Esophagus squamous epithelium (tissue), 5 donors: ENCODE data around the gene PRDM2. TPM values are rescaled to one million over a fixed set of nuclear protein-coding genes. Genes with fewer than 3 reads are reported as not detected.

ENCODE experiments used
- DNase-seq: peaks from one replicate; lab custom pipeline; 2025; lab: John Stamatoyannopoulos, UW
- H3K27ac ChIP-seq, 4 donors: fragments of 200-600 bp; sonication (generic); one replicate each; pipeline ENCODE4 v1.5.1; 2016 to 2019; ENCODE audit warnings: mild to moderate bottlenecking in 1 of 4
- H3K27me3 ChIP-seq, 4 donors: fragments of 200-600 bp; sonication (generic); 1 replicate in 3 of 4; 2 replicates in 1 of 4; pipeline versions ENCODE4 v1.5.1 to v1.6.0; 2017 to 2021; ENCODE audit warnings: antibody characterized with exemption in 1 of 4
- H3K36me3 ChIP-seq, 3 donors: fragments of 200-600 bp; sonication (generic); one replicate each; pipeline ENCODE4 v1.5.1; 2016 to 2019
- H3K4me1 ChIP-seq, 3 donors: fragments of 200-600 bp; sonication (generic); one replicate each; pipeline ENCODE4 v1.5.1; 2017 to 2019
- H3K4me3 ChIP-seq, 4 donors: fragments of 200-600 bp; sonication (generic); 1 replicate in 3 of 4; 2 replicates in 1 of 4; pipeline ENCODE4 v1.5.1; 2016 to 2019; ENCODE audit warnings: mild to moderate bottlenecking in 2 of 4, moderate library complexity in 1 of 4
- H3K9me3 ChIP-seq, 3 donors: fragments of 200-600 bp; sonication (generic); one replicate each; pipeline ENCODE4 v1.5.1; 2016 to 2019
- POLR2A ChIP-seq, 4 donors: fragments of 450-650 bp; IDR thresholded peaks; one replicate each; pipeline ENCODE4 v1.6.1; 2017; ENCODE audit warnings: antibody characterized with exemption in 4 of 4, mild to moderate bottlenecking in 4 of 4, moderate library complexity in 3 of 4
- WGBS, 2 donors: methylation state at CpG; one replicate each; pipeline ENCODE4 v1.1.5; 2018; 5-methylcytosine and 5-hydroxymethylcytosine counted together
- intact Hi-C: fragments of 100-400 bp; cut with DNase I; formaldehyde crosslinking; loops from one replicate; pipeline ENCODE4 v1.15.0; 2022
- total RNA-seq, 4 donors: library from RNA; depleted of rRNA; stranded (reverse); fragments of >200 nt; gene quantifications; one replicate each; pipeline ENCODE4 v1.1.0, GENCODE V29; 2016
- TF ChIP-seq, protein P1 (sequence below), 6 experiments: fragments of 450-650 bp in 4 of 6; fragments of 200-600 bp in 2 of 6; sonication (generic) in 2 of 6; IDR thresholded peaks; one replicate each; pipeline ENCODE4 v1.5.1; 2016 to 2019; ENCODE audit warnings: antibody characterized with exemption in 6 of 6, mild to moderate bottlenecking in 4 of 6, moderate library complexity in 4 of 6
- donor health status: DM: yes; HTN: yes; CAD: no.

PRDM2 gene
- total RNA-seq, 4 donors from 2014 or later, result 19.2 to 37.4 (median 26.2) TPM

DNA sequence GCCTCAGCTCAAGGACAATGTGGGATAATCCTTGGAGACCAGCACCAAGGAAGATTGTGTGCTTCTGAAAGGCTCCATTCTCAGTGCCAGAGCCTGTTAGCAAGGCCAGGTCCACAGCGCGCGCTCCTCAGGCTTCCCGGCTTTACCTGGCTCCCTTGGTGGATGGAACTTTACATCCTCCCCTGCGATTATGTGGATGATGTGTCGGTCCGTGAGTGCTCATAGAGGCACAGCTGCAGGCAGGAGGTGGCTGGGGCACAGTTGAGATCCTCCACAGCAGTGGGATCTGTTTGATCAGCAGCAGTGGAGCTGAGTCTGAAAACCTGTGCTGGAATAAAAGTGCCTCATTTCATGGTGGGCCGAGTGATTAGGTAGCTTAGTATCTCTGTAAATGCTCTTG lies 62.7 kb downstream of the PRDM2 start:
- H3K4me3 ChIP-seq, result no peak overlapping the region
- intact Hi-C loops, result no loop called here
- no peak for TF ChIP-seq POLR2A (IDR thresholded peaks at IDR 0.05)
- TF ChIP-seq, protein P1, sequence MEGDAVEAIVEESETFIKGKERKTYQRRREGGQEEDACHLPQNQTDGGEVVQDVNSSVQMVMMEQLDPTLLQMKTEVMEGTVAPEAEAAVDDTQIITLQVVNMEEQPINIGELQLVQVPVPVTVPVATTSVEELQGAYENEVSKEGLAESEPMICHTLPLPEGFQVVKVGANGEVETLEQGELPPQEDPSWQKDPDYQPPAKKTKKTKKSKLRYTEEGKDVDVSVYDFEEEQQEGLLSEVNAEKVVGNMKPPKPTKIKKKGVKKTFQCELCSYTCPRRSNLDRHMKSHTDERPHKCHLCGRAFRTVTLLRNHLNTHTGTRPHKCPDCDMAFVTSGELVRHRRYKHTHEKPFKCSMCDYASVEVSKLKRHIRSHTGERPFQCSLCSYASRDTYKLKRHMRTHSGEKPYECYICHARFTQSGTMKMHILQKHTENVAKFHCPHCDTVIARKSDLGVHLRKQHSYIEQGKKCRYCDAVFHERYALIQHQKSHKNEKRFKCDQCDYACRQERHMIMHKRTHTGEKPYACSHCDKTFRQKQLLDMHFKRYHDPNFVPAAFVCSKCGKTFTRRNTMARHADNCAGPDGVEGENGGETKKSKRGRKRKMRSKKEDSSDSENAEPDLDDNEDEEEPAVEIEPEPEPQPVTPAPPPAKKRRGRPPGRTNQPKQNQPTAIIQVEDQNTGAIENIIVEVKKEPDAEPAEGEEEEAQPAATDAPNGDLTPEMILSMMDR (IDR thresholded peaks at IDR 0.05), result no peak
- H3K36me3 ChIP-seq, result peaks cover 0 to 8% (median 0%) of the 10 kb centered on the region in 3 donors
- DNase-seq, result no peak
- 60 to 63% methylated on average over 1 of the region's 8 CpGs for WGBS, 2 donors
- H3K4me1 ChIP-seq, result peaks cover 9 to 100% (median 51%) of the 10 kb centered on the region in 3 donors
- H3K27me3 ChIP-seq, result no peaks in the 10 kb centered on the region
- H3K27ac ChIP-seq, result no peak overlapping the region
- no peaks in the 10 kb centered on the region for H3K9me3 ChIP-seq

DNA sequence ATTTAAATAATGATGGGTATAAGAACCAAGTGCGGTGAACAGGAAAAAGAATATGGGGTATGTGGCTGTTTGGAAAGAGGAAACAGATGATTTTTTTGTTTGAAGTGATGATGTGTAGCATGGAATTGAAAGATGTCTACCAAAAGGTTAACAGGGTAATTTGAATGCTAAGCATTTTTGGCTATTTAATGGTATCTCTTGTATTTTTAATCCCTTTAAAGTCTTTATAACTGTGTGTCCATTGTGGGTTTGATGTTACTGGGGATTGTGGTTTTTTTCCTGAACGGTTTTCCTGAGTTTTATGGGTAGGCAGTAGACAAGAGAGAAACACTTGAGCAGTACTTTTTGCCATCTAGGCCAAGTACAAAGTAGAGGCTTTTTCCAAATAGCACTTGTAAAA lies 63.2 kb downstream of the PRDM2 start:
- 55 to 64% methylated on average over 2 of the region's 2 CpGs for WGBS, 2 donors
- H3K27ac ChIP-seq, result no peak overlapping the region
- H3K4me1 ChIP-seq, result peaks cover 9 to 96% (median 45%) of the 10 kb centered on the region in 3 donors
- H3K4me3 ChIP-seq, result no peak overlapping the region
- peaks cover 0 to 10% (median 0%) of the 10 kb centered on the region in 3 donors for H3K36me3 ChIP-seq
- H3K9me3 ChIP-seq, result no peaks in the 10 kb centered on the region
- no peaks in the 10 kb centered on the region for H3K27me3 ChIP-seq
- intact Hi-C loops, result no loop called here
- DNase-seq, result no peak
- no peak for TF ChIP-seq POLR2A (IDR thresholded peaks at IDR 0.05)

DNA sequence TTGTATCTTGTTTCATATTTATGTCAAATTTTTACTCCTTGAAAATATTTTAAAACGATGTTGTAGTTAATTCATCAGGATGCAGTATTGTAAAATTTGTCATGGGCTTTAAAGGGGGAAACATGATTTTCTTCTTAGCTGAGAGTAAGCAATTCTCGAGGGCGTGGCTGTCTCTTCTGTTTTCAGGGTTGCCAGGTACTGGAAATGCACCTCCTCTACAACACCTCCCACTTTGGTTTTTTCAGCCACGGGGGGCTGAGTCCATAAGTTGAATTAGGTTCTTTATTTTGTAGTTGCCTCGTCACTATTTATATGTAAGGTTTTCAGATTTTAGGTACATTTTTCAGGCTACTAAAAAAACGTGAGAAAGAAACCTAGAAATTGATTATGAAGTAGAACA lies 64.0 kb downstream of the PRDM2 start:
- Histone ChIP-seq H3K4me1 (peaks cover 9 to 95% (median 38%) of the 10 kb centered on the region in 3 donors), H3K36me3 (peaks cover 0 to 16% (median 0%) of the 10 kb centered on the region in 3 donors), H3K9me3 (no peaks in the 10 kb centered on the region), H3K27ac (no peak overlapping the region), H3K4me3 (no peak overlapping the region), H3K27me3 (no peaks in the 10 kb centered on the region)
- intact Hi-C loops, result no loop called here
- TF ChIP-seq, protein P1 (IDR thresholded peaks at IDR 0.05), result no peak
- TF ChIP-seq POLR2A (IDR thresholded peaks at IDR 0.05), result no peak
- no peak for DNase-seq
- 45 to 52% methylated on average over 6 of the region's 6 CpGs for WGBS, 2 donors

DNA sequence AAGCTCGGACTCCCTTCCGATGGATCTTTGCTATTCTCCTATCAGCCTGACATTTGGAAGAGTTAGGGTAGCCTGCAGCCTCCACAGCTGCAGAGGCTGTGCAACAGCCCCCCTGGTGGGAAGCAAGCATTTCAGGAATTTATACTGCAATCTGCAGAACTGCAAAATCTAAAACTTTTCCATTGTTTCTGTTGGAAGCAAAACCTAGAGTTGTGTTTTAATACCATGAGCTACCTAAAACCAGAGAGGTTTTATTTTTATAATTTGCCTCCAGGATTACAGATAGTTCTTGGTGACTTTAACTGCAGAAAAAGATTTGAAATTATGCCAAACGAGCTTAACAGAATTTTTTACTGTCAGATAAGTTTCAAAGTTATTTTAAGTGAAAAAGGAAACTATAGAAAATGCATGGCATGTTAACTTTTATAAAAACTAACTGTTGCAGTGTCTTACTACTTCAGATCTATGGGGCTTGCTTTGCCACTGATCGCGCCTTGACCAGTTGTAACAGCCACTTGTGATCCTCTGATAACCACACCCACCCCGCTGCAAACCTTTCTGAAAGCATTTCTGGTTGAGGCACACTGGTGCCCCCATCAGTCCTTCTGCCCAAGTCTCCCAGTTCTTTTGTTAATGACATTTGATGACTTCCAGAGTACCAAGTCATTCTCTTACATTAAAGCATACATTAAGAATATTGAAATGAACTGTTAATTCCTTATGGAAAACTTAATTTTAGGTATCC lies 64.8 kb downstream of the PRDM2 start:
- H3K4me3 ChIP-seq, result no peak overlapping the region
- no peaks in the 10 kb centered on the region for H3K9me3 ChIP-seq
- no peak for TF ChIP-seq POLR2A (IDR thresholded peaks at IDR 0.05)
- TF ChIP-seq, protein P1 (IDR thresholded peaks at IDR 0.05), result no peak
- no peak for DNase-seq
- intact Hi-C loops, result no loop called here
- H3K27me3 ChIP-seq, result no peaks in the 10 kb centered on the region
- H3K4me1 ChIP-seq, result peaks cover 9 to 91% (median 33%) of the 10 kb centered on the region in 3 donors
- H3K27ac ChIP-seq, result no peak overlapping the region
- WGBS, 2 donors, result 57 to 66% methylated on average over 6 of the region's 6 CpGs
- peaks cover 0 to 24% (median 0%) of the 10 kb centered on the region in 3 donors for H3K36me3 ChIP-seq

DNA sequence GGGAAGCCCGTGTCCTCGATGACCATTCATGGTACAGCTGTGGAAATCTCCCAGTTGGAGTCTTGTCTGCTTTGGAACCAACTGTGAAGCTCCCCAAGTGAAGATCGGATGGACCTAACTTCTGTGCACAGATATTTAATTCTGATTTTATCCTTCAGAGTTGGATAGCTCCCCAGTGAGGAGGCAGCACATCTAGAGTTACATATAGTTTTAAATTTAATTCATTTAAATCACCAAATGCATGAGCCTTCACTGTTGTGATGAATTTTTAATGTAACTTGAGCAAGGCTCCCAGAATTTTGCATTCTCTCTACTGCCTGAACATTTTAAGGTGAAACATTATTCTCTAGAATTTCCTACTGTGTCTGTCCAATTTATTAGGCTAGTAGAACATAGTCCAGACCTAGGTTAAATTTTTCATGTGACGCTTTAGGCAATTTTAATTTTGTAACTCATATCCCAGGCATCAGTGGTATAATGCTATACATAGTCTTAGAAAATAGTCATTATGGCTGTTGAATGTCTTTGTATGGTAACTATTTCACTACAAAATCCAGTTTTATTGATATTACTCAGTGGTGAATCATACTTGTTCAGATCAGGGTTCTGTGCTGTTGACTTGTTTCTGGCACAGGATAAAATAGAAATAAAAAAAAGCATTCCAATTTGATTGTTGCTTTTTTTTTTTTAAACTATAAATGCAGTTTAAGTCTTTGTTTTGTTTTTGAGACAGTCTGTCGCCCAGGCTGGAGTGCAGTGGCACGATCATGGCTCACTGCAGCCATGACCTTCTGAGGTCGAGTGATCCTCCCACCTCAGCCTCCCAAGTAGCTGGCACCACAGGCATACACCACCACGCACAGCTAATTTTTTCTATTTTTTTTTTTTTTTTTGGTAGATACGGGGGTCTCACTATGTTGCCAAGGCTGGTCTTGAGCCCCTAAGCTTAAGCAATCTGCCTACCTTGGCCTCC lies 66.9 kb downstream of the PRDM2 start:
- Histone ChIP-seq H3K36me3 (peaks cover 0 to 24% (median 0%) of the 10 kb centered on the region in 3 donors), H3K27ac (no peak overlapping the region), H3K9me3 (no peaks in the 10 kb centered on the region), H3K27me3 (no peaks in the 10 kb centered on the region), H3K4me1 (peaks cover 5 to 75% (median 21%) of the 10 kb centered on the region in 3 donors), H3K4me3 (no peak overlapping the region)
- WGBS, 2 donors, result 54 to 60% methylated on average over 9 of the region's 9 CpGs
- intact Hi-C loops, result no loop called here
- DNase-seq, result no peak
- TF ChIP-seq POLR2A (IDR thresholded peaks at IDR 0.05), result no peak
- TF ChIP-seq, protein P1 (IDR thresholded peaks at IDR 0.05), result no peak
